PC-9 (cell line): Measurements from ENCODE around the gene HS6ST3. TPM values are rescaled to one million over a fixed set of nuclear protein-coding genes. Genes with fewer than 3 reads are reported as not detected.

ENCODE experiments used
- BruUV-seq: library from RNA; stranded (reverse); fragments of 400-500 nt; replicated peaks from 2 replicates; lab custom pipeline; 2021; lab: Mats Ljungman, UMichigan
- CTCF ChIA-PET: fragments of 300-600 bp; sonication (Branson Sonifier 250); formaldehyde crosslinking; loops from one replicate; lab custom pipeline; 2022; ENCODE audit warnings: antibody characterized with exemption; lab: Charles Lee
- POLR2A ChIA-PET: fragments of 300-600 bp; sonication (Branson Sonifier 250); formaldehyde crosslinking; loops from one replicate; lab custom pipeline; 2022; ENCODE audit warnings: antibody characterized with exemption; ENCODE audit not compliant: unreplicated experiment; lab: Charles Lee
- DNase-seq, 2 experiments: peaks; one replicate each; pipeline versions ENCODE4 v3.0.0 to v3.0.0-alpha.2; 2015 to 2022; ENCODE audit warnings: mixed read lengths in 1 of 2
- H2AFZ ChIP-seq: fragments of 200-600 bp; sonication (generic); 2 replicates; pipeline ENCODE4 v1.8.1; 2017; ENCODE audit warnings: antibody characterized with exemption
- H3F3A ChIP-seq: fragments of 200-600 bp; sonication (generic); 2 replicates; pipeline ENCODE4 v1.8.1; 2017; ENCODE audit warnings: antibody characterized with exemption, mild to moderate bottlenecking, low read depth; ENCODE audit not compliant: insufficient read depth
- H3K27ac ChIP-seq: fragments of 200-600 bp; sonication (generic); 2 replicates; pipeline ENCODE4 v1.6.1; 2016; ENCODE audit warnings: mixed run types
- H3K27me3 ChIP-seq: fragments of 200-600 bp; sonication (generic); 2 replicates; pipeline ENCODE4 v1.6.1; 2016; ENCODE audit warnings: low read depth, mixed run types; ENCODE audit not compliant: insufficient read depth
- H3K36me3 ChIP-seq: fragments of 200-600 bp; sonication (generic); 2 replicates; pipeline ENCODE4 v1.6.1; 2016; ENCODE audit warnings: low read depth, mixed run types
- H3K4me1 ChIP-seq: fragments of 200-600 bp; sonication (generic); replicated peaks from 2 replicates; pipeline ENCODE4 v1.6.1; 2016; ENCODE audit warnings: mixed run types; ENCODE audit not compliant: insufficient read depth
- H3K4me2 ChIP-seq: fragments of 200-600 bp; sonication (generic); 2 replicates; pipeline ENCODE4 v1.6.1; 2017; ENCODE audit warnings: mixed run types
- H3K4me3 ChIP-seq: fragments of 200-600 bp; sonication (generic); 2 replicates; pipeline ENCODE4 v1.6.1; 2016; ENCODE audit warnings: mixed run types
- H3K79me2 ChIP-seq: fragments of 200-600 bp; sonication (generic); 2 replicates; pipeline ENCODE4 v1.6.1; 2017; ENCODE audit warnings: low read depth, mixed run types
- H3K9me2 ChIP-seq: fragments of 200-600 bp; sonication (generic); 2 replicates; pipeline ENCODE4 v1.8.1; 2017; ENCODE audit warnings: mild to moderate bottlenecking; ENCODE audit not compliant: insufficient read depth
- H3K9me3 ChIP-seq: fragments of 200-600 bp; sonication (generic); 2 replicates; pipeline ENCODE4 v1.8.1; 2016; ENCODE audit warnings: low read depth; ENCODE audit not compliant: insufficient read depth
- H4K20me1 ChIP-seq: fragments of 200-600 bp; sonication (generic); 2 replicates; pipeline ENCODE4 v1.8.1; 2017; ENCODE audit not compliant: insufficient read depth
- CTCF ChIP-seq: fragments of 200-600 bp; sonication (generic); conservative IDR thresholded peaks from 2 replicates; pipeline ENCODE4 v1.6.1; 2017; ENCODE audit warnings: mixed run types, antibody characterized with exemption, mild to moderate bottlenecking, moderate library complexity
- EZH2 ChIP-seq: fragments of 200-600 bp; sonication (generic); IDR thresholded peaks from 2 replicates; pipeline ENCODE4 v1.8.0; 2017; ENCODE audit warnings: antibody characterized with exemption, low read depth
- intact Hi-C: fragments of 100-400 bp; cut with micrococcal nuclease; formaldehyde crosslinking; loops from one replicate; pipeline ENCODE4 v1.10.0; 2022; ENCODE audit not compliant: unreplicated experiment
- total RNA-seq: library from RNA; stranded (reverse); gene quantifications from 2 replicates; pipeline ENCODE4 v1.2.3, GENCODE V29; 2021

HS6ST3 gene
- total RNA-seq, 1 experiment from 2014 or later = not detected

GRCh38 chr13:96819375-96819774 is 729.5 kb downstream of the HS6ST3 start:
- intact Hi-C loops = loop anchor here (10.0 kb wide), 1 partner anchor 675 kb away; no protein-coding TSS in a partner anchor
- H3K79me2 ChIP-seq = no peaks in the 10 kb centered on the region
- no peaks in the 10 kb centered on the region for H3F3A ChIP-seq
- TF ChIP-seq CTCF (no peak), EZH2 (no peak)
- H3K36me3 ChIP-seq = no peaks in the 10 kb centered on the region
- POLR2A ChIA-PET = no interaction called here
- CTCF ChIA-PET = no interaction called here
- no peak overlapping the region for H2AFZ ChIP-seq
- peaks cover 9% of the 10 kb centered on the region; the same call in 1 of the 2 replicates for H3K27me3 ChIP-seq
- H3K9me3 ChIP-seq = no peaks in the 10 kb centered on the region
- no peaks in the 10 kb centered on the region for H3K9me2 ChIP-seq
- H3K4me3 ChIP-seq = no peak overlapping the region
- no TSS peak for BruUV-seq
- H4K20me1 ChIP-seq = no peaks in the 10 kb centered on the region
- no peak for DNase-seq
- H3K27ac ChIP-seq = no peak overlapping the region
- no peak overlapping the region for H3K4me2 ChIP-seq
- no peaks in the 10 kb centered on the region for H3K4me1 ChIP-seq

- no peaks in the 10 kb centered on the region for H3F3A ChIP-seq
- no peaks in the 10 kb centered on the region for H3K9me3 ChIP-seq
- CTCF ChIA-PET = no interaction called here
- no peaks in the 10 kb centered on the region for H3K4me1 ChIP-seq
- H4K20me1 ChIP-seq = no peaks in the 10 kb centered on the region
- no TSS peak for BruUV-seq
- no peaks in the 10 kb centered on the region for H3K36me3 ChIP-seq
- intact Hi-C loops = no loop called here
- DNase-seq = no peak
- H3K4me3 ChIP-seq = no peak overlapping the region
- POLR2A ChIA-PET = no interaction called here
- no peaks in the 10 kb centered on the region for H3K9me2 ChIP-seq
- TF ChIP-seq EZH2 (no peak), CTCF (no peak)
- H3K27ac ChIP-seq = no peak overlapping the region
- no peaks in the 10 kb centered on the region for H3K79me2 ChIP-seq
- peaks cover 23% of the 10 kb centered on the region; the same call in 1 of the 2 replicates for H3K27me3 ChIP-seq
- H3K4me2 ChIP-seq = no peak overlapping the region
- H2AFZ ChIP-seq = no peak overlapping the region
Measured at GRCh38 chr13:96821381-96821780, 731.5 kb downstream of the HS6ST3 start.

- Histone ChIP-seq H3F3A (no peaks in the 10 kb centered on the region), H4K20me1 (no peaks in the 10 kb centered on the region), H3K27me3 (peaks cover 26% of the 10 kb centered on the region; the same call in 1 of the 2 replicates), H3K4me2 (peak overlapping the region; percentile 23; the same call in 1 of the 2 replicates), H3K79me2 (no peaks in the 10 kb centered on the region), H2AFZ (no peak overlapping the region), H3K27ac (no peak overlapping the region), H3K36me3 (no peaks in the 10 kb centered on the region), H3K4me3 (no peak overlapping the region), H3K9me3 (no peaks in the 10 kb centered on the region), H3K9me2 (no peaks in the 10 kb centered on the region), H3K4me1 (no peaks in the 10 kb centered on the region)
- ChIA-PET POLR2A (no interaction called here), CTCF (no interaction called here)
- DNase-seq = no peak
- BruUV-seq = no TSS peak
- intact Hi-C loops = no loop called here
- no peak for TF ChIP-seq CTCF
- TF ChIP-seq EZH2 = no peak
Measured at GRCh38 chr13:96821971-96822370, 732.1 kb downstream of the HS6ST3 start.
